DND-41 (cell line): ENCODE data around the gene FAM171A2.
"Not testable (repeated sequence)": the region's sequence is repeated elsewhere in the genome, so short reads cannot be mapped to it uniquely, and the experiment has no call there.

Experiments used
- ATAC-seq: fragments of 200-7000 bp; cut with Tn5 transposase; 3 replicates; pipeline ENCODE4 v1.9.1; 2021; ENCODE audit warnings: low read depth; ENCODE audit not compliant: insufficient read depth
- DNase-seq: peaks from one replicate; pipeline ENCODE4 v3.0.0-alpha.2; 2020
- H2AFZ ChIP-seq: 2 replicates; pipeline ENCODE4 v1.6.0; 2012; ENCODE audit warnings: low read depth, low read length
- H3K27ac ChIP-seq: 2 replicates; pipeline ENCODE4 v1.5.1; 2012; ENCODE audit warnings: low read length, inconsistent platforms
- H3K27me3 ChIP-seq: fragments of 200-600 bp; sonication (generic); 2 replicates; pipeline ENCODE4 v1.6.0; 2012; ENCODE audit warnings: low read length, mild to moderate bottlenecking, inconsistent platforms; ENCODE audit not compliant: insufficient read depth, poor library complexity
- H3K36me3 ChIP-seq: 2 replicates; pipeline ENCODE4 v1.5.1; 2012; ENCODE audit warnings: low read length, inconsistent platforms; ENCODE audit not compliant: insufficient read depth
- H3K4me1 ChIP-seq: 2 replicates; pipeline ENCODE4 v1.5.1; 2012; ENCODE audit warnings: mild to moderate bottlenecking, low read length; ENCODE audit not compliant: insufficient read depth
- H3K4me2 ChIP-seq: 2 replicates; pipeline ENCODE4 v1.6.0; 2012; ENCODE audit warnings: mild to moderate bottlenecking, moderate library complexity, low read length, inconsistent platforms; ENCODE audit not compliant: insufficient read depth
- H3K4me3 ChIP-seq, 2 experiments: fragments of 200-600 bp in 1 of 2; shearing (Covaris generic) in 1 of 2; 2 replicates each; pipeline ENCODE4 v1.5.1; 2012 to 2016; ENCODE audit warnings: inconsistent platforms in 2 of 2, low read length in 2 of 2, mild to moderate bottlenecking in 2 of 2, low read depth in 1 of 2, moderate library complexity in 1 of 2
- H3K79me2 ChIP-seq: 2 replicates; pipeline ENCODE4 v1.6.0; 2012; ENCODE audit warnings: low read length, inconsistent platforms; ENCODE audit not compliant: insufficient read depth
- H3K9ac ChIP-seq: 2 replicates; pipeline ENCODE4 v1.6.0; 2012; ENCODE audit warnings: low read depth, mild to moderate bottlenecking, inconsistent platforms, low read length, moderate library complexity
- H3K9me3 ChIP-seq: 2 replicates; pipeline ENCODE4 v1.5.1; 2012; ENCODE audit warnings: low read length, moderate library complexity, mild to moderate bottlenecking, inconsistent platforms; ENCODE audit not compliant: insufficient read depth, severe bottlenecking
- H4K20me1 ChIP-seq: 2 replicates; pipeline ENCODE4 v1.6.0; 2012; ENCODE audit warnings: low read length; ENCODE audit not compliant: insufficient read depth
- EZH2 ChIP-seq: IDR thresholded peaks from 3 replicates; pipeline ENCODE4 v1.6.1; 2012; ENCODE audit warnings: borderline replicate concordance, low read depth, mild to moderate bottlenecking, moderate library complexity, low read length, inconsistent platforms; ENCODE audit not compliant: severe bottlenecking
- TF ChIP-seq, protein P1 (sequence below): IDR thresholded peaks from 2 replicates; pipeline ENCODE4 v1.5.1; 2012; ENCODE audit warnings: borderline replicate concordance, low read length, moderate library complexity, mild to moderate bottlenecking; ENCODE audit not compliant: poor library complexity, severe bottlenecking; ENCODE audit errors: extremely low read depth

The FAM171A2 gene

DNA sequence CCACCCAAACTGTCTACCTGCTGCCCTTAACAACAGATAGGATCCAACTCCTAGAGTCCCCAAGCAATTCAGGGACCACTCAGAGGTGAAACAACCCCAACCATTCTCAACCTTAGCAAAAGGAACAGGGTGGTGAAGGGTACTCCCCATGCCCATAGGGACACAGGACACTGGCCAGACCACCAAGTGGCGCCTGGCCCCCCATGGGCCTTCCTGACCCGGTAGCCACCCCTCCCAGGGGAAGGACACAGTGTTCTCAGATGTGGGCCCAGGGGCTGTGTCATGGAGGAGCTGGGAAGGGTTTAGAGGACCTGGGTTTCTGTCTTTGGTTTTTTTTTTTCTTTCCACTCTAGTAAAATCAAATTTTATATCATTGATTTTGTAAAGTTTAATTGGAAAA, 29.3 kb downstream of the FAM171A2 start:
- H3K79me2 ChIP-seq: no peaks in the 10 kb centered on the region
- H3K4me3 ChIP-seq: no peak overlapping the region
- H4K20me1 ChIP-seq: no peaks in the 10 kb centered on the region
- no peaks in the 10 kb centered on the region for H3K27me3 ChIP-seq
- H3K4me1 ChIP-seq: peaks cover 5% of the 10 kb centered on the region
- DNase-seq (no peak), ATAC-seq (no peak)
- no peak overlapping the region; the same call in 1 of the 2 replicates for H2AFZ ChIP-seq
- TF ChIP-seq EZH2: no peak
- TF ChIP-seq, protein P1, sequence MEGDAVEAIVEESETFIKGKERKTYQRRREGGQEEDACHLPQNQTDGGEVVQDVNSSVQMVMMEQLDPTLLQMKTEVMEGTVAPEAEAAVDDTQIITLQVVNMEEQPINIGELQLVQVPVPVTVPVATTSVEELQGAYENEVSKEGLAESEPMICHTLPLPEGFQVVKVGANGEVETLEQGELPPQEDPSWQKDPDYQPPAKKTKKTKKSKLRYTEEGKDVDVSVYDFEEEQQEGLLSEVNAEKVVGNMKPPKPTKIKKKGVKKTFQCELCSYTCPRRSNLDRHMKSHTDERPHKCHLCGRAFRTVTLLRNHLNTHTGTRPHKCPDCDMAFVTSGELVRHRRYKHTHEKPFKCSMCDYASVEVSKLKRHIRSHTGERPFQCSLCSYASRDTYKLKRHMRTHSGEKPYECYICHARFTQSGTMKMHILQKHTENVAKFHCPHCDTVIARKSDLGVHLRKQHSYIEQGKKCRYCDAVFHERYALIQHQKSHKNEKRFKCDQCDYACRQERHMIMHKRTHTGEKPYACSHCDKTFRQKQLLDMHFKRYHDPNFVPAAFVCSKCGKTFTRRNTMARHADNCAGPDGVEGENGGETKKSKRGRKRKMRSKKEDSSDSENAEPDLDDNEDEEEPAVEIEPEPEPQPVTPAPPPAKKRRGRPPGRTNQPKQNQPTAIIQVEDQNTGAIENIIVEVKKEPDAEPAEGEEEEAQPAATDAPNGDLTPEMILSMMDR: no peak
- no peak overlapping the region for H3K9ac ChIP-seq
- no peak overlapping the region for H3K27ac ChIP-seq
- H3K9me3 ChIP-seq: no peaks in the 10 kb centered on the region
- no peak overlapping the region for H3K4me2 ChIP-seq
- H3K36me3 ChIP-seq: no peaks in the 10 kb centered on the region

DNA sequence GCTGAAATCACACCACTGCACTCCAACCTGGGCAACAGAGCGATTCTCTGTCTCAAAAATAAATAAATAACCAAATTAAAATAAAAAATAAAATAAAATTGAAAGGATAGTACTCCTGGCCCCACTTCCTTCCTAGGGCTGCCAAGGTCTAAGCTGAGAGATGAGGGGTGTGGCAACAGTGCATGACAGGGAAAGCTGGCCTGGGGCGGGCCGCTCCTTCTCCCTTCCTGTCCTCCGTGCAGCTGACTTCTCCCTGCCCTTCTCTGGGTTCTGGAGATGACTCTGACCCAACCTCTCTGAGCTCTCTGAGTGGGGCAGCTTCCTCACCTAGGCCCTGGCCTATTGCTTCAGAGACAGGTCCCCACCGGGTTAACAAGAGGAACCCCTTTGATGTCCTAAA, 30.3 kb downstream of the FAM171A2 start:
- DNase-seq: no peak
- H3K27ac ChIP-seq: no peak overlapping the region
- no peaks in the 10 kb centered on the region for H3K9me3 ChIP-seq
- H3K27me3 ChIP-seq: no peaks in the 10 kb centered on the region
- no peak overlapping the region for H3K4me2 ChIP-seq
- H3K4me1 ChIP-seq: peaks cover 5% of the 10 kb centered on the region
- H2AFZ ChIP-seq: no peak overlapping the region
- no peaks in the 10 kb centered on the region for H3K79me2 ChIP-seq
- TF ChIP-seq, protein P1: no peak
- TF ChIP-seq EZH2: no peak
- H4K20me1 ChIP-seq: no peaks in the 10 kb centered on the region
- ATAC-seq: no peak
- H3K9ac ChIP-seq: no peak overlapping the region
- H3K36me3 ChIP-seq: no peaks in the 10 kb centered on the region
- no peak overlapping the region for H3K4me3 ChIP-seq

DNA sequence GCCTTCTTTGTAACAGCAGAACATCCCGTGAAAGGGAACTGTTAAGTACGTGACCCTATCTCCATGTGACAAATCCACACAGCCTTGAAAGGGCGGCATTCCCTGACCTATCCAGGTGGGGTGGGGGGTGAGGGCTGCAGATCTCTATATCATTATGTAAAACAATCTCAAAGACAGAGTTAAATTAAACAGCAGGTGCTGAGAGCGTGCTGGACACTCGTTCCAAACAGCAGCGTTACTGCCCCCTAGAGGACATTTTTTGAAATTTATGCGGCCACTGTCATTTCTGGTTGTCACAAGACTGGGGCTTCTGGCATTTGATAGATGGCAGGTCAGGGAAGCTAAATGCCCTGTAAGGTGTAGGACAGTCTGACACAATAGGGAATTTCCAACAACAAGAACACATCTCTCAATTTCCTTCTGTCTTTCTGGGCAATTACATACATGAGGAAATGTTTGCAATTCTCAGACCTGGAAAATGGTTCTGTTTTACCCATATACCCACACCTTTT, 32.3 kb downstream of the FAM171A2 start:
- H3K4me3 ChIP-seq: 0 out of 4 replicates have a peak overlapping the region, but pooled peaks of 1 of the 2 experiments have one; percentile 14
- peak overlapping the region; percentile 49 for H3K4me2 ChIP-seq
- H3K27me3 ChIP-seq: no peaks in the 10 kb centered on the region
- no peaks in the 10 kb centered on the region for H3K9me3 ChIP-seq
- H3K4me1 ChIP-seq: peaks cover 15% of the 10 kb centered on the region
- no peak overlapping the region for H3K9ac ChIP-seq
- no peaks in the 10 kb centered on the region for H3K79me2 ChIP-seq
- ATAC-seq: peak; percentile 40; the same call in 2 of the 3 replicates
- DNase-seq: peak; percentile 71
- no peaks in the 10 kb centered on the region for H4K20me1 ChIP-seq
- no peak overlapping the region for H3K27ac ChIP-seq
- TF ChIP-seq EZH2: no peak
- TF ChIP-seq, protein P1: peak; percentile 90
- no peaks in the 10 kb centered on the region for H3K36me3 ChIP-seq
- H2AFZ ChIP-seq: peak overlapping the region; percentile 70

DNA sequence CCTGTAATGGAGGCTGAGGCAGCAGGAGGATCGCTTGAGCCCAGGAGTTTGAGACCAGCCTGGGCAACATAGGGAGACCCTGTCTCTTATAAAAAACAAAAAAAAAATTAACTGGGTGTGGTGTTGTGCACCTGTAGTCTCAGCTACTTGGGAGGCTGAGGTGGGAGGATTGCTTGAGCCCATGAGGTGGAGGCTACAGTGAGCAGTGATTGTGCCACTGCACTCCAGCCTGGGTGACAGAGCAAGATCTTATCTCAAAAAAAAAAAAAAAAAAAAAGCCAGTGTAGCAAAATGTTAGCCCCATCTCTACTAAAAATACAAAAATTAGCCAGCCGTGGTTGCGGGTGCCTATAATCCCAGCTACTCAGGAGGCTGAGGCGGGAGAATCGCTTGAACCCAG, 33.4 kb downstream of the FAM171A2 start:
- H3K27ac ChIP-seq, H3K9me3 ChIP-seq, H3K4me2 ChIP-seq, H3K36me3 ChIP-seq, H4K20me1 ChIP-seq, H3K79me2 ChIP-seq, H3K4me3 ChIP-seq, ATAC-seq, H3K9ac ChIP-seq, H3K27me3 ChIP-seq, H2AFZ ChIP-seq, DNase-seq: not testable (repeated sequence)
- H3K4me1 ChIP-seq: peaks cover 26% of the 10 kb centered on the region

DNA sequence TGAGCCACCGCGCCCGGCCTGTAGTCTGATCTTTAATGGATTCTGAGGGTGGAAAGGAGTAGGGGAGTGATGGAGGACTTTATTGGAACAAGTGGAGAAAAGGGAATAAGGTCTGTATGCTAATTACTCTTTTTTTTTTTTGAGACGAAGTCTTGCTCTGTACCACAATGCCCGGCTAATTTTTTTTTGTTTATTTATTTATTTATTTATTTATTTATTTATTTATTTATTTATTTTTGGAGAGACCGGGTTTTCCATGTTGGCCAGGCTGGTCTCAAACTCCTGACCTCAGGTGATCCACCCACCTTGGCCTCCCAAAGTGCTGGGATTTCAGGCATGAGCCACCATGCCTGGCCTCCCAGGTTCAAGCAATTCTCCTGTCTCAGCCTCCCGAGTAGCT, 34.1 kb downstream of the FAM171A2 start:
- H3K79me2 ChIP-seq, H3K4me2 ChIP-seq, H3K9ac ChIP-seq, H3K27me3 ChIP-seq, H3K36me3 ChIP-seq, DNase-seq, H2AFZ ChIP-seq, ATAC-seq, H4K20me1 ChIP-seq, H3K27ac ChIP-seq, H3K9me3 ChIP-seq, H3K4me3 ChIP-seq: not testable (repeated sequence)
- peaks cover 31% of the 10 kb centered on the region for H3K4me1 ChIP-seq
